HG02970 (cell line): ENCODE measurements around the gene TRAPPC4.
A peak's percentile ranks its signal among the peaks of the same experiment; 100 is the strongest.
"Not testable (repeated sequence)": the region's sequence is repeated elsewhere in the genome, so short reads cannot be mapped to it uniquely, and the experiment has no call there.

Experiments used
- ATAC-seq: cut with Tn5 transposase; IDR thresholded peaks from one replicate; pipeline ENCODE4 v1.9.1; 2021; ENCODE audit warnings: mild to moderate bottlenecking, moderate library complexity, moderate number of reproducible peaks; ENCODE audit not compliant: unreplicated experiment, low FRiP score

The TRAPPC4 gene

DNA sequence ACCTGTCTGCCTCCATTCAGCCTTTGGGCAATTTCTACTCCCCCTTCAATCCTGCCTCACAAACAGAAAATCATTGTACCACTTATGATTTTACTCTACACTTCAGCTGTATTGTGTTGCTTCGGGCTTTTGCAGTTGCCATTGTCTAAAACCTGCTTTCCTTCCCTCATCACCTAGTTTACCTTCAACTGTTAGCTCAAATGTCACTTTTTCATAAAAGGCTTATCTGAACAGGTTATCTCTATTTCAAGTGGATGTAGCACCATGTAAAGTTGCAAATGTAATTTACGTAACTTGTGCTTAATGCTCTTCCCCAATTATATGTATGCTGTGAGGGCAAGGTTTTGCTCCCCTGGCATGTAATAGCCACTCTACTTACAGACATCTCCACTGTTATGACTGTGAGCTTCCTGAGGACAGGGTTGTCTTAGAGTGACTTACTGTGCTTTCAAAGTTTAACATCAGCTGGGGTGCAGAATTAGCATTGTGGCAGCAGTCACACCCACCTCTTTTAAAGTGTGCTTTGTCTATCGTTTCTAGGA is 5.9 kb upstream of the TRAPPC4 start:
- no peak for ATAC-seq

DNA sequence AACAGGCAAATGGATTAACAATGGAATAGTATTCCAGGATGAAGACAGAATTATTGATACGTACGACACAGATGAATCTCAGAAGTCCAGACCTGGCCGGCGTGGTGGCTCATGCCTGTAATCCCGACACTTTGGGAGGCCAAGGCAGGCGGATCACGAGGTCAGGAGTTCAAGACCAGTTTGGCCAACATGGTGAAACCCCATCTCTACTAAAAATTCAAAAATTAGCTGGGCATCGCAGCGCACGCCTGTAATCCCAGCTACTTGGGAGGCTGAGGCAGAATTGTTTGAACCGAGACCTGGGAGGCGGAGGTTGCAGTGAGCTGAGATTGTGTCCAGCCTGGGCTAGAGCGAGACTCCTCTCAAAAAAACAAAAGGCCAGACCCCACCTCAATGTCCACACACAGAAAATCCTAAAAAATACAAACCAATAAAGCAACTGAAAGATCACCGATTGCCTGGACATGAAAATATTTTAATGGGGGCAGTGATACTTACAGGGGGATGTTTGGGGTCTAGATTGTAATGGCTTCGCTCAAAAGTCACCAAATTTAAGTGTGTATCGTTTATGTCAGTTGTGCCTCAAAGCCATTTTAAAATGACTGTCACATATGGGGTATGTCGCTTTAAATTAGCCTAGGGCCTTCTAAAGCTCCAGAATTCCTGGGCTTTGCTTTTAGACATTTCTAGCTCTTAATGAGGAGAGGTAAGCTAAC is 4.2 kb upstream of the TRAPPC4 start:
- ATAC-seq, result no peak

DNA sequence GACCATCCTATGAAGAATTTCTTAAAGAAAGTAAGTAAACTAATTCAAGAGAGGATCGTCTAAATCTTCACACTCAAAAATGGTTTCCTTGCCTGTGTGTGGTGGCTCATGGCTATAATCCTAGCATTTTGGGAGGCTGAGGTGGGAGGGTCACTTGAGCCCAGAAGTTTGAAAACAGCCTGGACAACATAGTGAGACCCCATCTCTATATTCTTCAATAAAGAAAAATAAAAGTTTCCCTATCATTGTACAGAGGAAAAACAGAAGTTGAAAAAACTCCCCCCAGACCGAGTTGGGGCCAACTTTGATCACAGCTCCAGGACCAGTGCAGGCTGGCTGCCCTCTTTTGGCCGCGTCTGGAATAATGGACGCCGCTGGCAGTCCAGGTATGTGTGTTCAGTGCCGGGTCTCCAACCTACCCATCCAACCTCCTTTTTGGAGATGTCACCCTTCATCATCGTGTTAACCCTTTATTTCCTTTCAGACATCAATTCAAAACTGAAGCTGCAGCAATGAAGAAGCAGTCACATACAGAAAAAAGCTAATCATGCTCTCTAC is 3.4 kb upstream of the TRAPPC4 start:
- ATAC-seq, result no peak

DNA sequence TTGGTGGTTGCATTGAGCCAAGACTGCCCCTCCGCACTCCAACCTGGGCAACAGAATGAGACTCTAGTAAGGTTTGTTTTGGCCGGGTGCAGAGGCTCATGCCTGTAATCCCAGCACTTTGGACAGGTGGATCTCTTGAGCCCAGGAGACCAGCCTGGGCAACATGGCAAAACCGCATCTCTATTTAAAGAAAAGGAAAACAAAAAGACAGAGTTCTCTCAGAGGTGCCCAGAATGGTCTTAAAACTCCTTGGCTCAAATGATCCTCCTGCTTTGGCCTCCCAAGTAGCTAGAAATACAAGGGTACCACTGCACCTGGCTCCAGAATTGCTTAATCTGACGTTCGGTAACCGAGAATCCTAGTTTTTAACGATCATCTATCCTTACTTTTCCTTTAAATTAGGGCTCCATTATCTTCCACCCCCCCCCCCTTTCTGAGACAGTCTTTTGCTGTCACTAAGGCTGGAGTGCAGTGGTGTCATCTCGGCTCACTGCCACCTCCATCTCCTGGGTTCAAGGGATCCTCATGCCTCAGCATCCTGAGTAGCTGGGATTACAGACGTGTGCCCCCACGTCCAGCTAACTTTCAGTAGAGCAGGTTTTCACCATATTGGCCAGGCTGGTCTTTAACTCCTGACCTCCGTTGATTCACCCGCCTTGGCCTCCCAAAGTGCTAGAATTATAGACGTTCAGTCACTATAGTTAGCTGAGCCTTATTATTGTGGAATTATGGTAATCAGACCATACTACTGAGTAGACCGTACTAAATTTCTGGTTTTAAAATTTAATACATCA is 2.2 kb upstream of the TRAPPC4 start:
- ATAC-seq, result no peak

DNA sequence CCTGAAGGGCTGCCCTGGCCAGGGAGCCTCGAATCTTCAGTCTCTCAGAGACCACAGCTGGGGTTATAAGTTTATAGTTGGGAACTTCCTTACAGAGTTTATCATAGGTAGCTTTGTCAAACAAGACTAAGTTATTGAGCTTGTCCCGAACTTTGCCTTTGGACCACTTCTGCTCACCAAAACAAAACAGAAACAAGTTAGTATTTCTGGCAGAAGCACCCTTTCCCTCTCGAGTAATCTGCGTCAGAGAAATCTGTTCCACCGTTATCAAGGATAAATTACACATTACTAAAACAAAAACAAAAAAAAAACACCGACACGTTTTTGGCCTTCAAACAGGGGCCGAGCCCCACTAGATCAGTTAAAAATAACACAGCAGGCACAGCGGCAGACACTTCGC is 1.2 kb upstream of the TRAPPC4 start:
- ATAC-seq, result not testable (repeated sequence)

DNA sequence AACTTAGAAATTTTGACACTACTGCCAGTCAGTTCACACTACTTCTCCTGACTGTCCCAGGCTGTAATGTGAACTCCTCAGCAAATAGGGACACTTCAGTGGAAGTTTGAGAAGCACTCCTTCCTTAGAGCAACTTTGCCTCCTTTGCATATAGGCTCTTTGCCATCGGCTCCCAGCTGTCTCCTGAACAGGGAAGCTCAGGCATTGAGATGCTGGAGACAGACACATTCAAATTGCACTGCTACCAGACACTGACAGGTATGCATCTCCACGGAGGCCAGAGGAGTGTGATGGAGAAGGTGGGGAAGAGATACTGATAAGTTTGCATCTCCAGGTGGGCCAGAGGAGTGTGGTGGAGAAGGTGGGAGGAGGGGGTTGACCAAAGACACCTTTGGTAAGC is 1.4 kb downstream of the TRAPPC4 start:
- no peak for ATAC-seq

DNA sequence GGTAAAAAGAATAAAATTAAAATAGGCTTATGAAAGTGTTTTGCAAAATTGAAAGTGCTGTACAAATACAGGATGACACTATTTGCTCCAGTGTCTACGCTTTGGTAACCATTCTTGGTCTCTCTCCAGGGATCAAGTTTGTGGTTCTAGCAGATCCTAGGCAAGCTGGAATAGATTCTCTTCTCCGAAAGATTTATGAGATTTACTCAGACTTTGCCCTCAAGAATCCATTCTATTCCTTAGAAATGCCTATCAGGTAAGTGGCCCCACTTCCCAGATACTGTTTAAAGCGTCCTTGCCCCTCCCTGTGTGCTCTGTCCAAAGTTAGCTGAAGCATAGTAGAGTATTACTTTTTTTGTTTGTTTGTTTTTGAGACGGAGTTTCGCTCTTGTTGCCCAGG is 3.1 kb downstream of the TRAPPC4 start:
- ATAC-seq, result no peak

DNA sequence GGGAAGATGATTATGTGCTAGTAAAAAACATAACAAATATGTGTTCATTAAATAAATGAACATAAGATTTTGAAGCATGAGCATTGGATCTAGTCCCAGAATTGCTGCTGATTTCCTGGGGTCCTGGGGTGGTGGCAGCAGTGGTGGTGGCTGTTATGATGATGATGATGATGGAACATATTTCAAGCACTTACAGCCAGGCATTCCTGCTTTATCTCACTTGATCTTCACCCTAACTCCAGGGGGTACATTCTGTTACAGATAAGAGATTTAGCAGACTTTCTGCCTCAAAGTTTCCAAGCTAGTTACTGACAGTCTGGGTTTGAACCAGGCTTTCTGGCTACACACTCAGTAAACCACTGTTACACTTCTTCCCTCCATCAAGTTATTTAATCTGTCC is 5.2 kb downstream of the TRAPPC4 start:
- ATAC-seq, result no peak

DNA sequence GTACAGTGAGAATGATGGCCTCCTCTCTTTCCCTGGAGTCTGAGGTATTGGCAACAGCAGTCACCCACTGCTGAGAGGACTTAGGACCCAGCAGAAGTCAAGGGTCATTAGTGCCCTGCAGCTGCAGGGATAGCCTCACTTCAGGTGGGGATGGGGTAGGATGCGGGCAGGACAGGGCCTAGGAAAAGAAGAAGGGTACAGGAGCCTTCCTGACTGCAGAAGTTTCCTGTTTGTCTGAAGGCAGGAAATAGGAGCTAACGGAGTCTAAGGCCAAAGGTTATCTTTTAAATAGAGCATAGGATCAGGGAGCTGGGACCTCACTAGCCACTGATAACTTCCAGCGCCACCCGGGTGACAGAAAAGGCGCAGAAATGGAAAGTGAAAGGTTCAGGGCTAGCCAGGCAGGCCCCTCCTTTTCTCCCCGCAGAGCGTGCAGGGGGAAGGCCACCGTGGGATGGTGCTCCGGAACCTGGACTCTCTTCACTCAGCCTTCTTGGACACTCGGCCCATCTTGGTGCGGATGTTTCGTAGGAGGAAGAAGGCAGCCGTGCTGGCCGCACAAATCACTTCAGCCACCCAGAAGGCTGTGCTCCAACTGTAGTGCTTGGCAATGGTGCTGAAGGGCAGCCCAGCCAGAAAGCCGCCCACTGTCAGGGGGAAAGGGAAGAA is 6.0 kb downstream of the TRAPPC4 start:
- ATAC-seq, result no peak

DNA sequence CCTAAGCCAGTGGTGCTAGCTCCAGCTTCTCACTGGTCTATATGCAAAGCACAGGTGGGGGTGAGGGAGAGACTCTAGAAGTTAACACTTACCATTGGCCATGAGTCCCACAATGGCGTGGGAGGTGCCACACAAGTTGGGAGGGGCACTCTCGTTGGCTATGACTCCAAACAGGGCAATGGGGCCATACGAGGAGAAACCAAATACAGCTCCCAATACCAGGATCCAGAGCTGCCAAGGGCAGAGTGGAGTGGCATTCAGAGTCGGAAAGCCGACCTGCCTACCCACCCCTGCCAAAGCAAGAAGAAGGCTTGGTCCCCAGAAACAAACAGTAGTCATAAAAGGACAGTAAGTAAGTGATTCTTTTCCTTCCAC is 6.5 kb downstream of the TRAPPC4 start:
- ATAC-seq, result no peak

DNA sequence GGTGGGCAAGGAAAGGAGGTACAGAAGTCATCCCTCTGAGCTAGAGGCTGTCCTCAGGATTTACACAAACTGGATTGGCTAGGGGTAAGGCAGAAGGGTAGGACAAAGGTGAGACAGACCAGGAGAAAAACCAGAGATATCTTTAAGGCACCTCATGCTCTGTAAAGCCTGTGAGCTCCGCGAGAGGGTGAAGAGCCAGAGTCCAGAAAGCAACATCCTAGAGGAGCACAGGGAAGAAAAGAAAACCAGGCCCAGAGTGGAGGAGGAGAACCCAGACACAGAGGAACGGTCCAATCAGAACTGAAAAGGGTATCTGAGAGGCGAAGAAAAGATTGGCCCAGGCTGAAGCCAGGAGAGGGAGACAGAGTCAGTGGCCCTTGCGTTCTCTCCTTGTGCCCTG is 7.0 kb downstream of the TRAPPC4 start:
- no peak for ATAC-seq

DNA sequence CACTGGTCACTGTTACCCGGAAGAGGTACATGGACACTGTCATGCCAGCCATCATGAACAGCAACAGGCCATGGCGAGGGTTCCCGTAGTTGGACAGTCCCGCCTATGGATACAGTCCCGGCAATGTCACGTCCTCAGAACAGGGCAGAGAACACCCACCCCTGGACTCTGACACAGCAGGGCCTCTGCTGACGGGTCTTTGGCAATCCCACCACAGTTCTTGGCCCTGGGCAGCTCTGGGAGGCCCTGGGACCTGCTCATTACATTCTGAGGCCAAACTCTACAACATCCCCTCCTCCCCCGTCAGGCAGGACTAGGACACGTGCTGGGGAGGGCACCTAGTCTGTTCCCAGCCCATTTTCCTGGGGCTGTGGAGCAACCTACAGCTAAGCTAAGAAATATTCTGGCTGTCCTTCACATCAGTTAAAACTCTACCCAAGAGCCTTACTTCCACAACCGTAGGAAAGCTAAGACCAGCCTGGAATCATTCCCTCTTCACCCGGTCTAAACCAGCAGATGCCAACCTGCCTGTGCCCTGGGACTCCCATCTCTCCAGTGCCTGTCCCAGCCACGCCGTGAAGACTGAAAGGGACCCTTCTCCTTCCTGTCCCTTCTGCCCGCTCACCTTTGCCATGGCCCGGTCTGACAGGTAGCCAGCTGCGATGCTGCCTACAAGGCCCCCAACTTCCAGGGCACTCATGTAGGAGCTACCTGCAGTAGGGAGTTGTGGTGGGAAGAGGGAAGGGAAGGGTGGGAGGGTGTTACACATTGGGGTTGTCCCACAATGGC is 7.6 kb downstream of the TRAPPC4 start:
- ATAC-seq, result no peak

DNA sequence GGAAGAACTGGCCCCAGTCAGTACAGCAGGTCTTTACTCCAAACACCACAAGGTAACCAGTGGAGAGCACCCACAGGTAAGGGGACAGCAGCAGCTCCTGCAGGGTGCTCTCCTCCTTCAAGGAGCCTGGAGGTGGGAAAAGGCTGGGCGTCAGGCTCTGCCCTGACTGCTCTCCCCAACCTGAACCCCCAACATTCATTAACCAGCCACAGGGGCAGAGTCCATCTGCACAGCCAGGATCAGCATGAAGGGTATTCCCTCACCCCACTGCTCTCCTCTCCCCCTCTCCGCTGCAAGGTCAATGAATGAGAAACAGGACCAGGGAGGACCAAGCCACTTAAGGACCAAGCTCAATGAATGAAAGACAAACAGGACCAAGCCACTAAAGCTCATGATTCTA is 8.4 kb downstream of the TRAPPC4 start:
- no peak for ATAC-seq

DNA sequence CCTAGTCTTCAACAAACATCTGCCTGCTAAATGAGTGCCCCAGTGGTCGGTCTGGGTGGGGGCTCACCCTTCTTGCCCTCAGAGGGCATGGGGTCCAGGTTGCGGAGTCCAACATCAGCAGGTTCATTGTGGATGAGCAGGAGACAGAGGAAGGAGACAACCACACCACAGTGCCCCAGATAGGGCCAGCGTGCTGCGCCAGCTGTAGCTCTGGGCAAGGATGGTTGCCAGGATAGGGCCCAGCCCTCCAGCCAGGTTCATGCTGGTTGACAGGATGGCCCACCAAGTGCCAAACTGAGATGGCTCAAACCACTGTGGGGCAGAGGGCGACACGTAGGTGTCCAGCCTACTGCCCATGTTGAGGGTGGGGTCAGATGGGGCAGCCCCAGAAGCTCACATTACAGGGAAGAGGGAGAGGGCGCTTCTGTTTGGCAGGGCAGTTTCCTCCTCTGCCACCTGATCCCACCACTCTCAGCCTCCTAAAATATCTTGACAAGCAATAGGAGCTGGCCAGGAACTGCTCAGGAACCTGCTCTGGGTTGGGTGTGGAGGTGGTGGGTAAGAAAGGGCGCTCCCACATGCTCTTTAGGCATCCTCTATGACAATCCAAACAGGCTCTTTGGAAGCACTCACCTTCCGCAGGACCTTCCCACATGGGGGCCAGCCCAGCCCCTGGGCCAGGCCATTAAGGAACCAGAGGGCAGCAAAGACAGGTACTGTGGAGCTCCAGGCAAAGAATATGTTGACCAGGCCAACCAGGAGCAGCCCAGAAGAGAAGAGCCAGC is 9.2 kb downstream of the TRAPPC4 start:
- ATAC-seq, result no peak

DNA sequence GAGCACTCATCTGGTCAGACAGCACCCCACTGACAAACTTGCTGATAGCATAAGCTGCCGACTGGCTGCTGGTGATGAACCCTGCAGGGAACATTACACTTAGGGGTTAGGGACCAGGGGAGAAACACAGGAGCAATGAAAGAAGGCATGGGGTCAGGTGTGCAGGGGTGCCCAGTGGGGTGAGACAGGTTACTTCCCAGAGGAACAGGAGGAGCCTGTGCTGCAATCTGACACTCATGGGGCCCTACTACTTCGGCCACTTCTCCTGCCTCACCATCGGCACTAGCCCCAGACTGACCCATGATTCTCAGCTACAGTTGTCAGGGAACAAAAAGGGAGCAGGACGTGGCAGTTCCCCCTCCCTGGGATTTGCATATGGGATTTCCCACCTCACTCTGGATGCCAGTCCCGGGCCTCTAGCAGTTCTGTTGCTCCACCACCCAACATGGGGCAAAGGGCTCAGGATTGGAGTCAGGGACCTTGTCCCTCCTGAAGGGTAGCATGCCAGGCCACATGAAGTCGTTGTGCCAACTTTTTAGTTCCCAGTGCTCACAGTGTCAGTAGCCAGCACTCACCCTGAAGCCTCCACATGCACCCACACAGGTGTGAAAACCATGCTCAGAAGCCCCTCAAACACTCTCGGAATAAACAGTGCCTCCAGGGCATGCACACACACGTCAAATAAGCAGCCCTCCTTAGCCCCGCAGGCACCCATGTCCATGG is 9.9 kb downstream of the TRAPPC4 start:
- ATAC-seq, result no peak

DNA sequence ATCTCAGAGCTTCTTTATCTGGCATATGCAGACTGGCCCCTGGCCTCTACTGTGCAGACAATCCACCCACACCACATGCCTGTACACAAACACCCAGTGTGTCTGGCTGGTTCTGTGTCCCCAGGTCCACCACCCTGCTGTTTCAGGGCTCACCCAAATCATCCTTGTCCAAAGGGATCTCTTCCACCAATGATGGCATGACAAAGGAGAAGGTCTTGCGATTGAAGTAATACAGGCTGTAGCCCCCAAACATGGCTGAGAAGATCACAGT is 10.4 kb downstream of the TRAPPC4 start:
- no peak for ATAC-seq

DNA sequence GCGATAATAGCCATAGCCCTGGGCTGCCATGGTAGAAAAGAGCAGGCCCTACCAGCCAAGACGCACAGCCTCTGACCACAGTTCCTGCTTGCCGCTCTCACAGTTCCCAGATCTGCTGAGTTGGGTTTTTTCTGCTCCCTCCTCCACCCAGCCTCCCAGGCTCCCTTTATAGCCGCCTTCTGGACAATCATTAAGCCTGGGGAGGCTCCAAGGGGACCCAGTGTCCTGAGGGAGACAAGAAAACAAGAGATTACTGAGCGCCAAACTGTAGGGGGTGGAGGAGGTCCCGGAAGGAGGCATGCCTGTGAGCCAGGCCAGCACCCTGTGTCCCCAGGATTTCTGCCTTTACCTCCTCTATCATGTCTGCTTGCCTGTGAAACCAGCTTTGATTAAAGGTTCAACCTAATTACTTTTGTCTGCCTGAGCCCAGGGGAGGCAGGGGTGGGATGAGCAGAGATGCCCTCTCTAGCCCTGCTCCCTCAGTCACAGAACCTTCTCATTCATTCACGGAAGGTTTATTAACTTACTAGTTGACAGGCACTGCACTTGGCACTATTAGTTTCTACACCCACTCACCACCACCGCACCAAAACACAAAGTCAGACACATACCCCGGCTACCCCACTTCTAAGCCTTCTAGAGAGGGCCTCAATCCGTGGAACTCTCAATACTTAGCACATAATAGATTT is 10.9 kb downstream of the TRAPPC4 start:
- no peak for ATAC-seq

DNA sequence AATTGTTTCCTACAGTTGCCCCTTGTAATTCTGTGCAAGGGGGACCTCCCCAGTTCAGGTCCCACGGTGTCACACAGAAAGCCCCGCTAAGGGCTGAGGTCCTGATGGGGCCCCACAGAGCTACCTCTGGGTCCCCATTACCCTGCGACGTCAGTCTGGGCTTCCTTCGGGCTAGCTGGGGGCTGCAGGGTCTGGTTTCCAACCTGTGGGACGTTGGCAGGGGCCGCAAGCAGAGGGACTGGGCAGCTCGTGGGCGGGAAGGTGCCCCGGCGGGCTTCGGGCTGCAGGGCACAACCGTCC is 11.4 kb downstream of the TRAPPC4 start:
- peak; percentile 20 for ATAC-seq
